ENCODE results near the gene GSTA2. TPM values are rescaled to one million over a fixed set of nuclear protein-coding genes. Genes with fewer than 3 reads are reported as not detected.

GSTA2 gene
- total RNA-seq, 1 experiment from 2014 or later = not detected

GRCh38 chr6:52736145-52736544 is 27.1 kb downstream of the GSTA2 start:
- peaks cover 41% of the 10 kb centered on the region for H3K4me1 Mint-ChIP-seq
- TF ChIP-seq SOX15 (CRISPR knock-in tag; IDR thresholded peaks at IDR 0.05) (no peak), TEAD4 (CRISPR knock-in tag; IDR thresholded peaks at IDR 0.05) (no peak), ATF1 (CRISPR knock-in tag; IDR thresholded peaks at IDR 0.05) (no peak), TEAD1 (CRISPR knock-in tag; IDR thresholded peaks at IDR 0.05) (no peak), ETV6 (CRISPR knock-in tag; IDR thresholded peaks at IDR 0.05) (no peak), TCF7 (CRISPR knock-in tag; IDR thresholded peaks at IDR 0.05; ENCODE audit: low read depth) (no peak), ZNF396 (CRISPR knock-in tag; IDR thresholded peaks at IDR 0.05; ENCODE audit: borderline replicate concordance) (no peak), ZMAT4 (CRISPR knock-in tag; IDR thresholded peaks at IDR 0.05) (no peak), PRRX2 (CRISPR knock-in tag; IDR thresholded peaks at IDR 0.05) (no peak), ZNF121 (CRISPR knock-in tag; IDR thresholded peaks at IDR 0.05) (no peak)
- TF ChIP-seq, protein P1, sequence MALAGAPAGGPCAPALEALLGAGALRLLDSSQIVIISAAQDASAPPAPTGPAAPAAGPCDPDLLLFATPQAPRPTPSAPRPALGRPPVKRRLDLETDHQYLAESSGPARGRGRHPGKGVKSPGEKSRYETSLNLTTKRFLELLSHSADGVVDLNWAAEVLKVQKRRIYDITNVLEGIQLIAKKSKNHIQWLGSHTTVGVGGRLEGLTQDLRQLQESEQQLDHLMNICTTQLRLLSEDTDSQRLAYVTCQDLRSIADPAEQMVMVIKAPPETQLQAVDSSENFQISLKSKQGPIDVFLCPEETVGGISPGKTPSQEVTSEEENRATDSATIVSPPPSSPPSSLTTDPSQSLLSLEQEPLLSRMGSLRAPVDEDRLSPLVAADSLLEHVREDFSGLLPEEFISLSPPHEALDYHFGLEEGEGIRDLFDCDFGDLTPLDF (CRISPR knock-in tag; IDR thresholded peaks at IDR 0.05) = no peak
- TF ChIP-seq, protein P2, sequence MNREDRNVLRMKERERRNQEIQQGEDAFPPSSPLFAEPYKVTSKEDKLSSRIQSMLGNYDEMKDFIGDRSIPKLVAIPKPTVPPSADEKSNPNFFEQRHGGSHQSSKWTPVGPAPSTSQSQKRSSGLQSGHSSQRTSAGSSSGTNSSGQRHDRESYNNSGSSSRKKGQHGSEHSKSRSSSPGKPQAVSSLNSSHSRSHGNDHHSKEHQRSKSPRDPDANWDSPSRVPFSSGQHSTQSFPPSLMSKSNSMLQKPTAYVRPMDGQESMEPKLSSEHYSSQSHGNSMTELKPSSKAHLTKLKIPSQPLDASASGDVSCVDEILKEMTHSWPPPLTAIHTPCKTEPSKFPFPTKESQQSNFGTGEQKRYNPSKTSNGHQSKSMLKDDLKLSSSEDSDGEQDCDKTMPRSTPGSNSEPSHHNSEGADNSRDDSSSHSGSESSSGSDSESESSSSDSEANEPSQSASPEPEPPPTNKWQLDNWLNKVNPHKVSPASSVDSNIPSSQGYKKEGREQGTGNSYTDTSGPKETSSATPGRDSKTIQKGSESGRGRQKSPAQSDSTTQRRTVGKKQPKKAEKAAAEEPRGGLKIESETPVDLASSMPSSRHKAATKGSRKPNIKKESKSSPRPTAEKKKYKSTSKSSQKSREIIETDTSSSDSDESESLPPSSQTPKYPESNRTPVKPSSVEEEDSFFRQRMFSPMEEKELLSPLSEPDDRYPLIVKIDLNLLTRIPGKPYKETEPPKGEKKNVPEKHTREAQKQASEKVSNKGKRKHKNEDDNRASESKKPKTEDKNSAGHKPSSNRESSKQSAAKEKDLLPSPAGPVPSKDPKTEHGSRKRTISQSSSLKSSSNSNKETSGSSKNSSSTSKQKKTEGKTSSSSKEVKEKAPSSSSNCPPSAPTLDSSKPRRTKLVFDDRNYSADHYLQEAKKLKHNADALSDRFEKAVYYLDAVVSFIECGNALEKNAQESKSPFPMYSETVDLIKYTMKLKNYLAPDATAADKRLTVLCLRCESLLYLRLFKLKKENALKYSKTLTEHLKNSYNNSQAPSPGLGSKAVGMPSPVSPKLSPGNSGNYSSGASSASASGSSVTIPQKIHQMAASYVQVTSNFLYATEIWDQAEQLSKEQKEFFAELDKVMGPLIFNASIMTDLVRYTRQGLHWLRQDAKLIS (CRISPR knock-in tag; IDR thresholded peaks at IDR 0.05; ENCODE audit: borderline replicate concordance) = no peak
- TF ChIP-seq, protein P3, sequence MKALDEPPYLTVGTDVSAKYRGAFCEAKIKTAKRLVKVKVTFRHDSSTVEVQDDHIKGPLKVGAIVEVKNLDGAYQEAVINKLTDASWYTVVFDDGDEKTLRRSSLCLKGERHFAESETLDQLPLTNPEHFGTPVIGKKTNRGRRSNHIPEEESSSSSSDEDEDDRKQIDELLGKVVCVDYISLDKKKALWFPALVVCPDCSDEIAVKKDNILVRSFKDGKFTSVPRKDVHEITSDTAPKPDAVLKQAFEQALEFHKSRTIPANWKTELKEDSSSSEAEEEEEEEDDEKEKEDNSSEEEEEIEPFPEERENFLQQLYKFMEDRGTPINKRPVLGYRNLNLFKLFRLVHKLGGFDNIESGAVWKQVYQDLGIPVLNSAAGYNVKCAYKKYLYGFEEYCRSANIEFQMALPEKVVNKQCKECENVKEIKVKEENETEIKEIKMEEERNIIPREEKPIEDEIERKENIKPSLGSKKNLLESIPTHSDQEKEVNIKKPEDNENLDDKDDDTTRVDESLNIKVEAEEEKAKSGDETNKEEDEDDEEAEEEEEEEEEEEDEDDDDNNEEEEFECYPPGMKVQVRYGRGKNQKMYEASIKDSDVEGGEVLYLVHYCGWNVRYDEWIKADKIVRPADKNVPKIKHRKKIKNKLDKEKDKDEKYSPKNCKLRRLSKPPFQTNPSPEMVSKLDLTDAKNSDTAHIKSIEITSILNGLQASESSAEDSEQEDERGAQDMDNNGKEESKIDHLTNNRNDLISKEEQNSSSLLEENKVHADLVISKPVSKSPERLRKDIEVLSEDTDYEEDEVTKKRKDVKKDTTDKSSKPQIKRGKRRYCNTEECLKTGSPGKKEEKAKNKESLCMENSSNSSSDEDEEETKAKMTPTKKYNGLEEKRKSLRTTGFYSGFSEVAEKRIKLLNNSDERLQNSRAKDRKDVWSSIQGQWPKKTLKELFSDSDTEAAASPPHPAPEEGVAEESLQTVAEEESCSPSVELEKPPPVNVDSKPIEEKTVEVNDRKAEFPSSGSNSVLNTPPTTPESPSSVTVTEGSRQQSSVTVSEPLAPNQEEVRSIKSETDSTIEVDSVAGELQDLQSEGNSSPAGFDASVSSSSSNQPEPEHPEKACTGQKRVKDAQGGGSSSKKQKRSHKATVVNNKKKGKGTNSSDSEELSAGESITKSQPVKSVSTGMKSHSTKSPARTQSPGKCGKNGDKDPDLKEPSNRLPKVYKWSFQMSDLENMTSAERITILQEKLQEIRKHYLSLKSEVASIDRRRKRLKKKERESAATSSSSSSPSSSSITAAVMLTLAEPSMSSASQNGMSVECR (CRISPR knock-in tag; IDR thresholded peaks at IDR 0.05; ENCODE audit: borderline replicate concordance) = no peak
- TF ChIP-seq, protein P4, sequence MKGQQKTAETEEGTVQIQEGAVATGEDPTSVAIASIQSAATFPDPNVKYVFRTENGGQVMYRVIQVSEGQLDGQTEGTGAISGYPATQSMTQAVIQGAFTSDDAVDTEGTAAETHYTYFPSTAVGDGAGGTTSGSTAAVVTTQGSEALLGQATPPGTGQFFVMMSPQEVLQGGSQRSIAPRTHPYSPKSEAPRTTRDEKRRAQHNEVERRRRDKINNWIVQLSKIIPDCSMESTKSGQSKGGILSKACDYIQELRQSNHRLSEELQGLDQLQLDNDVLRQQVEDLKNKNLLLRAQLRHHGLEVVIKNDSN (CRISPR knock-in tag; IDR thresholded peaks at IDR 0.05) = no peak
- no peak overlapping the region for H3K27ac Mint-ChIP-seq
- H3K27me3 Mint-ChIP-seq (ENCODE audit: low read depth) = no peaks in the 10 kb centered on the region
- DNase-seq (ENCODE audit: low spot score) (no peak), ATAC-seq (peak; percentile 51)
- no peak overlapping the region for H3K4me3 Mint-ChIP-seq
- POLR2A ChIA-PET = no interaction called here
- peaks cover 11% of the 10 kb centered on the region for H3K36me3 Mint-ChIP-seq
- peaks cover 23% of the 10 kb centered on the region for H3K9me3 Mint-ChIP-seq
- CTCF ChIA-PET = interaction anchor here (0.8 kb wide), 1 partner anchor 11 kb away, joined by 4 read pairs; no protein-coding TSS in a partner anchor

DNA sequence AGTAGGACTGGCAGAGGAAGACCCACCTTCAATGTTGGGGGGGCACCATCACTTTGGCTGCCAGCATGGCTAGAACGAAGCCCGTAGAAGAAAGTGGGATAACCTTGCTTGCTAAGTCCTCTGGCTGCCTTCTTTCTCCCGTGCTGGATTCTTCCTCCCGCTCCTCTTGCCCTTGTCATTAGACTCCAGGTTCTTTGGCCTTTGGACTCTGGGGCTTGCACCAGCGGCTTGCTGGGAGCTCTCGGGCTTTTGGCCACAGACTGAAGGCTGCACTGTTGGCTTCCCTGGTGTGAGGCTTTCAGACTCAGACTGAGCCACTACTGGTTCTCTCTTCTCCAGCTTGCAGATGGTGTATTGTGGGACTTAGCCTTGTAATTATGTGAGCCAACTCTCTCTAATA is 28.2 kb downstream of the GSTA2 start:
- Mint-ChIP-seq H3K36me3 (peaks cover 7% of the 10 kb centered on the region), H3K27me3 (ENCODE audit: low read depth) (no peaks in the 10 kb centered on the region), H3K4me1 (peaks cover 46% of the 10 kb centered on the region), H3K27ac (no peak overlapping the region), H3K9me3 (peaks cover 17% of the 10 kb centered on the region), H3K4me3 (no peak overlapping the region)
- DNase-seq (ENCODE audit: low spot score) = no peak
- ChIA-PET CTCF (no interaction called here), POLR2A (no interaction called here)
- no peak for TF ChIP-seq NR1H2 (CRISPR knock-in tag; IDR thresholded peaks at IDR 0.05)
- no peak for TF ChIP-seq E2F5 (CRISPR knock-in tag; IDR thresholded peaks at IDR 0.05)
- TF ChIP-seq MXD4 (CRISPR knock-in tag; IDR thresholded peaks at IDR 0.05; ENCODE audit: borderline replicate concordance) = no peak
- TF ChIP-seq, protein P2 (CRISPR knock-in tag; IDR thresholded peaks at IDR 0.05; ENCODE audit: borderline replicate concordance) = no peak
- TF ChIP-seq ZNF396 (CRISPR knock-in tag; IDR thresholded peaks at IDR 0.05; ENCODE audit: borderline replicate concordance) = no peak
- ATAC-seq = no peak
